Measurements from ENCODE around the gene TBCA. TPM values are rescaled to one million over a fixed set of nuclear protein-coding genes. Genes with fewer than 3 reads are reported as not detected.

TBCA gene
- total and polyA plus RNA-seq, 11 donors: 108 to 171 (median 132) TPM

DNA sequence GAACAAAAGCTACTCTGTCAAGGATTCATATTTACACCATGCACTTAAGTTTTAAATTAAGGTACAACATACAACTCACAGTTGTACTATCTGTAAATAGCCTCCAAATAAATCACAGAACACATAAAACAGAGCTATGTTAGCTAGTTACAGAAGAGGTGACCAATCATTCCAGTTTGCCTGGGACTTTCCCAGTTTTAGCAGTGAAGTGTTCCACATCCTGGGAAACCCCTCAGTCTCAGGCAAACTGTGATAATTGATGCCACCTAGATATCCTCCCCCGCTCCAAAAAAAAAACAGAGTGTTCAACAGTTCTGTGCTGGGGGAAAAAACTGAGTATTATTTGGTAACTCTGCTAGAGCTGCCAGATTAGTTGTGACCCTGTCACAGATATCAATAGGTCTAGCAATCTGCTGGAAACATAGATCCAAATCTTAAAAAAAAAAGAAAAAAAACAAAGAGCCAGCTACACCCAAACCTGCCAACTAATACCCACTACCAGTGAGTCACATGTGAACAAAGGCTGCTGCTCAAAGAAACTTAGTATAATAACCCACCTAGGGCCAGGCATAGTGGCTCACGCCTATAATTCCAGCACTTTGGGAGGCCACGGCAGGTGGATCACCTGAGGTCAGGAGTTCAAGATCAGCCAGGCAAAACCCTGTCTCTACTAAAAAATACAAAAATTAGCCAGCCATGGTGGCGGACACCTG lies 5.7 kb downstream of the TBCA start:
- Histone ChIP-seq H3K36me3 (peaks cover 0 to 43% (median 23%) of the 10 kb centered on the region in 9 donors), H3K9me3 (no peaks in the 10 kb centered on the region), H3K27me3 (no peaks in the 10 kb centered on the region), H3K4me1 (peaks cover 0 to 63% (median 53%) of the 10 kb centered on the region in 12 donors), H3K4me3 (no peak overlapping the region), H3K27ac (no peak overlapping the region)
- TF ChIP-seq, protein P1, sequence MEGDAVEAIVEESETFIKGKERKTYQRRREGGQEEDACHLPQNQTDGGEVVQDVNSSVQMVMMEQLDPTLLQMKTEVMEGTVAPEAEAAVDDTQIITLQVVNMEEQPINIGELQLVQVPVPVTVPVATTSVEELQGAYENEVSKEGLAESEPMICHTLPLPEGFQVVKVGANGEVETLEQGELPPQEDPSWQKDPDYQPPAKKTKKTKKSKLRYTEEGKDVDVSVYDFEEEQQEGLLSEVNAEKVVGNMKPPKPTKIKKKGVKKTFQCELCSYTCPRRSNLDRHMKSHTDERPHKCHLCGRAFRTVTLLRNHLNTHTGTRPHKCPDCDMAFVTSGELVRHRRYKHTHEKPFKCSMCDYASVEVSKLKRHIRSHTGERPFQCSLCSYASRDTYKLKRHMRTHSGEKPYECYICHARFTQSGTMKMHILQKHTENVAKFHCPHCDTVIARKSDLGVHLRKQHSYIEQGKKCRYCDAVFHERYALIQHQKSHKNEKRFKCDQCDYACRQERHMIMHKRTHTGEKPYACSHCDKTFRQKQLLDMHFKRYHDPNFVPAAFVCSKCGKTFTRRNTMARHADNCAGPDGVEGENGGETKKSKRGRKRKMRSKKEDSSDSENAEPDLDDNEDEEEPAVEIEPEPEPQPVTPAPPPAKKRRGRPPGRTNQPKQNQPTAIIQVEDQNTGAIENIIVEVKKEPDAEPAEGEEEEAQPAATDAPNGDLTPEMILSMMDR (IDR thresholded peaks at IDR 0.05): no peak
- TF ChIP-seq POLR2A (IDR thresholded peaks at IDR 0.05): no peak
- WGBS, 4 donors: 97 to 100% (median 98%) methylated on average over 4 of the region's 4 CpGs
- intact Hi-C loops (cut with DNase I): loop anchor here in 1 of 10 donors (10.0 kb wide), 1 partner anchor 126 kb away; no protein-coding TSS in a partner anchor
- DNase-seq: no peak
- no peak for ATAC-seq

DNA sequence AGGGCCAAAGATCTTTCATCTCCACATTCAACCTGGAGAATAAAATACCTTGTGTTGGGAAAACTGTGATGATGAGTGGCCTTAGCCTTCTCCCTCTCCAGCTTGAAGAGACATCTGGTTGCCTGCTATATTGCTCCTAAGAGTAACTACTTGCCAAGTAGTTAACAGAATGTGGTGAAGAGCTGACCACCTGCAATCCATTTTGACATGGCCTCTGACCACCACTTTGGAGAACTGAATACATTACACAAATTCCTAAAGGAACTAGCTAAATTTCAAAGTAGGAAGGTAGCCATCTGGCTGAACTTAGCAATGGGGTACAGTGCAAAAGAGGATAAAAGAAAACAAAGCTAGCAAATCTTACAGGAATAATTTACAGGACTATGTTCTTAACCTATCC lies 7.2 kb downstream of the TBCA start:
- H3K4me1 ChIP-seq: peaks cover 0 to 54% (median 39%) of the 10 kb centered on the region in 12 donors
- H3K27ac ChIP-seq: no peak overlapping the region
- peaks cover 0 to 43% (median 23%) of the 10 kb centered on the region in 9 donors for H3K36me3 ChIP-seq
- intact Hi-C loops (cut with DNase I): no loop called here
- DNase-seq (no peak), ATAC-seq (no peak)
- H3K27me3 ChIP-seq: no peaks in the 10 kb centered on the region
- peaks cover 0 to 1% (median 0%) of the 10 kb centered on the region in 12 donors for H3K9me3 ChIP-seq
- H3K4me3 ChIP-seq: no peak overlapping the region
- TF ChIP-seq, protein P1 (IDR thresholded peaks at IDR 0.05): no peak
- no peak for TF ChIP-seq POLR2A (IDR thresholded peaks at IDR 0.05)

DNA sequence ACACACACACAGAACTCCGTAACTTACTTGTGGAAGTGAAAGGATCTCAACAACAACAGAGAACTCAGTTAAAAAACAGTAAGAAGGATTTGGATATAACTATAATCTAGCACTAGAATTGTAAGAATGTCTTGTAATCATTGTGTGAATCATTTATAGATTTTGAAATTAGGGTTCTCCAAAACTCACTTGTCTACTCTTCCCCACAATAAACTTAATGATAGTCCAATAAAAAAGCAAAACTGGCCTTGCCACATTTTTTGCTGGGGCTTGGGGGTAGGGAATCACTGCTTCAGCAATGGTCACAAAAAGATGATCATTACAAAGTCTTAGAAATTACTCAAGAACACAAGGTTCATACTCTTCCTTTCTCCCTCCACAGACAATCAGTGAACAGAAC lies 8.8 kb downstream of the TBCA start:
- intact Hi-C loops (cut with DNase I): no loop called here
- TF ChIP-seq, protein P1 (IDR thresholded peaks at IDR 0.05): no peak
- no peak for TF ChIP-seq POLR2A (IDR thresholded peaks at IDR 0.05)
- no peak overlapping the region for H3K27ac ChIP-seq
- peaks cover 0 to 31% (median 17%) of the 10 kb centered on the region in 9 donors for H3K36me3 ChIP-seq
- peaks cover 0 to 43% (median 25%) of the 10 kb centered on the region in 12 donors for H3K4me1 ChIP-seq
- no peak overlapping the region for H3K4me3 ChIP-seq
- DNase-seq: no peak
- no peaks in the 10 kb centered on the region for H3K27me3 ChIP-seq
- H3K9me3 ChIP-seq: peaks cover 0 to 7% (median 0%) of the 10 kb centered on the region in 12 donors
- 94 to 100% (median 97%) methylated on average over 1 of the region's 1 CpG for WGBS, 4 donors
- no peak for ATAC-seq

DNA sequence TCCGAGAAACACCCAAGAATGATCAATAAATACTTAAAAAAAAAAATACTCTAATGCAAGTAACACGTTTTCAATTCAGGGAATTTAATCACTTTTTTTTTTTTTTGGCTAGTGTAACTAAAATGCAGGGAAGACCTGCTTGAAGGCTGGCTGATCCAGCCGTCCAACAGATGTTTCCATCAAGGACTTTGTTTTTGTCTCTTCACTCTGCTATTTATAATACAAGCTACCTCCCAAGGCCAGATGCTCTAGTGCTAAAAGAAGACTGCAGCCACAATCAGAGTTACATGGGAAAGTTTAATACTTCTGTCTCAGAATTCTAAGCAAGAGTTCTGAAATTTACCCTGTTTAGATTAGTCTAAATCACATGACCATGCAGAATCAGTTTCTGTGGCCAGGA lies 14.5 kb downstream of the TBCA start:
- intact Hi-C loops (cut with DNase I): no loop called here

More for the DNA sequence above, 14.5 kb downstream of the TBCA start:
- Histone ChIP-seq H3K36me3 (no peaks in the 10 kb centered on the region), H3K4me1 (peaks cover 0 to 31% (median 8%) of the 10 kb centered on the region in 12 donors), H3K27me3 (no peaks in the 10 kb centered on the region), H3K9me3 (peaks cover 0 to 7% (median 0%) of the 10 kb centered on the region in 12 donors), H3K27ac (no peak overlapping the region), H3K4me3 (no peak overlapping the region)
- peak in 3 of 4 donors; percentile 34 to 63 (median 58) for ATAC-seq
- DNase-seq: no peak
- no peak for TF ChIP-seq POLR2A (IDR thresholded peaks at IDR 0.05)
- TF ChIP-seq, protein P1 (IDR thresholded peaks at IDR 0.05): no peak
- WGBS, 4 donors: 41 to 63% (median 55%) methylated on average over 3 of the region's 3 CpGs

Data from heart left ventricle (tissue), 16 donors.